Left hindlimb (tissue), 1 donor: ENCODE results near the gene GPR3.
"Not testable (repeated sequence)": the region's sequence is repeated elsewhere in the genome, so short reads cannot be mapped to it uniquely, and the experiment has no call there.

ENCODE experiments used
- DNase-seq: peaks from one replicate; pipeline ENCODE4 v3.0.0-alpha.2; 2018

Gene GPR3

DNA sequence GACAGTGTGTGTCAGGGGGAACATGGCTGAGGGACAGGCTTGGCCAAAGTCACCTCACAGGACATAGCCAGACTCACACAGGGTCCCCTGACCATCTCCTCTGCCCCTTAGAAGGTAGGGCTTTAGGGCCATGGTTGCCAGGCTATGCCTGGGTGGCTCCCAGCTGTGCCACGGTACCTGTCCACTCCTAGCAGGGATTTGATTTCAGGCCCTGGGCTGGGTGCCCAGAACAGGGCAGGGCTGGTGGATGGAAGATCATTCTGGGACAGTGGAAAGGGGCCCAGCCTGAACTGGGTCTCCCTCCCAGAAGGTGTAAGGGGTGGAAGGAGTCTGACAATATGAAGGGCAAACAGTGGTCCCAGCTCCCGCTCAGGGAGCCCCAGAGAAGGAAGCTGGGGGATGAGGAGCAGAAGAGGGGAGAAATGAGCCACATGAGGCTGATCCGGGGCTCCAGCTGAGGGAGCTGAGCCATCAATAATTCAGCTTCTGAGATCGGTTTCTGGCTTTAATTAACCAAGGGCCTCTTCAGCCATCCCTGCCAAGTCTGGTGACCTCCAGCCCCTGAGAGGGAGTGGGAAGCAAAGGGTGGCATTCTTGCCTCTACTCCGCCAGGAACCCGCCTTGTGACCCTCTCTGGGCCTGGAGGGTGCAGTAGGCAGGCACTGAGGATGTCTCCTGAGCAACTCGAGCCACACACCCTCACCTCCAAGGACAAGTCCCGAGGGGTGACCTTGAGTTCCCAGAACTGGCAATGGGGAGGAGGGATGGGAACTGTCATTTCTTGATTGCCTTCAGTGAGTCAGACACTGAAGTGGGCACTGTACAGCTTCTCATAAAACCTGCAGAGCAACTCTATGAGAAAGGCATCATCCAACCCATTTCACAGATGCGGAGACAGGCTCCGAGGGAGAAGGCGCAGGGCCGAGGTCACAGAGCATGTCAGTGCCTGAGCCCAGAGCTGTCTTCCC is 11.4 kb upstream of the GPR3 start:
- DNase-seq: no peak

DNA sequence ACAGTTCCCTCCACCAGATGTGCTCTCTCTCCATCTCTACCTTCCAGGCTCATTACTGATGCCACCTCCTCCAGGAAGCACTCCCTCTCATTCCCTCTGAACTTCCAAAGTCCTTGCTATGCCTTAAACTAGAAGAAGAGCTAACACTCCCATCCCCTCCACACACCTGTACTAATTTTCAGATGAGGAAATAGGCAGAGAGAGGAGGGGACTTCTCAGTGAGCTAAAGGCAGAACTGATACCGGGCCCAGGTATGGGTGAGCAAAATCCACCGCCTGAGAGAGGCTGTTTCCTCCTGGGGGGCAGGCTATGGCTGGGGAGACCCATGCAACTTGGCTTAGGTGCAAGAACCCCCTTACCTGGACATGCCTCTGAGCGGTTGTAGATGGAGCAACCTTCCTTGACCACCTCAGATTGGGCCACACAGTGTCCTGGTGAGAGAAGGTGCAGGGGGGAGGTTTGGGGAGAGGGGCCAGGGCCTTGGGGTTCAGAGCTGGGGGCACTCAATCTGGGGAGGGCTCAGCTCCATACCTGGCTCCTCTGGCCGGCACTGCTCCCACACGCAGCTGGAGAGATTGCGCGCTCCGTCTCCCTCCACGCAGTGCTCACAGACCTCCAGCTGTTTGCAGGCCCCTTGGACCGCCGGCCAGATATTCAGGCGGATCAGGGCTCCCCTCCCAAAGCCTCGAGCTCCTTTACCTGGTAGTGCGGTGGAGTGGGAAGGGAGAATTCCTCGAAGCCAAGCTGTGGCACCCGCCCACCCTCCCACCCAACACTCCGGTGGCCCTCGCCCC is 10.3 kb upstream of the GPR3 start:
- no peak for DNase-seq

DNA sequence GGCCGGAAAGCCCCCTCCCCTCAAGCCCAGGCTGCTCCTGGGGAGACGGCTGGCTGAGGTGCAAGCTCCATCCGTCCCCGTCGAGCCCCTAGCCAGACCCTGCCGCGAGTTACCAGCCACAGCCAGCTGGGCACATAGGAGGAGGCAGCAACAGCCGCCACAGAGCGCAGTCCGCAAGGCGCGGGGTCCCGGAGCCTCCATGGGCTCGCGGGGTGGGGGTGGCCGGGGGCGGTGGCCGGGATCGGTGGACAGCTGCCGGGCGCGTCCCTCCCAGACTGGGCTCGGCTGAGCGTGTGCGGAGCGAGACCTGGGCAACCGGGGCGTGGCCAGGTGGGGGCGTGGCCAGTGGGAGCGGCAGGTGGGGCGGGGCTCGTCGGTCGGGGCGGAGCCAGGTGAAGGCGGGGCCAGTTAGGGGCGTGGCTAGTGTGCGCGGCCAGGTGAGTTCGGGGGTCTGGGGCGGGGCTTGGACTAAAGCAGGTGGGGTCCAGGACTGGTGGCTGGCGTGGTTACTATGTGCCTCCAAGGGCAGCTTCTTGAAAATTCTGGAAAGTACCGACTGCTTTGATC is 9.3 kb upstream of the GPR3 start, which contains the start of gene CD164L2:
TSS of gene CD164L2 (minus strand) at position 295 of the 567 bp plus-strand sequence. CDS start at position 201, 94 bp downstream.
- no peak for DNase-seq

- DNase-seq: no peak
These were observed 8.8 kb upstream of the GPR3 start for GRCh38 chr1:27383661-27384060.

- not testable (repeated sequence) for DNase-seq
These were observed 7.6 kb upstream of the GPR3 start for GRCh38 chr1:27384797-27385196.

GRCh38 chr1:27388337-27389005 is 4.0 kb upstream of the GPR3 start:
- DNase-seq: no peak

GRCh38 chr1:27391511-27392095 is 819 bp upstream of the GPR3 start:
- DNase-seq: peak; percentile 68

GRCh38 chr1:27392778-27393635 is 585 bp downstream of the GPR3 start:
- no peak for DNase-seq

GRCh38 chr1:27393641-27394281 is 1.3 kb downstream of the GPR3 start:
- DNase-seq: no peak

DNA sequence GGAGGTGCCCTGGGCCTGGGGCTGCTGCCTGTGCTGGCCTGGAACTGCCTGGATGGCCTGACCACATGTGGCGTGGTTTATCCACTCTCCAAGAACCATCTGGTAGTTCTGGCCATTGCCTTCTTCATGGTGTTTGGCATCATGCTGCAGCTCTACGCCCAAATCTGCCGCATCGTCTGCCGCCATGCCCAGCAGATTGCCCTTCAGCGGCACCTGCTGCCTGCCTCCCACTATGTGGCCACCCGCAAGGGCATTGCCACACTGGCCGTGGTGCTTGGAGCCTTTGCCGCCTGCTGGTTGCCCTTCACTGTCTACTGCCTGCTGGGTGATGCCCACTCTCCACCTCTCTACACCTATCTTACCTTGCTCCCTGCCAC is 1.8 kb downstream of the GPR3 start:
- DNase-seq: no peak

GRCh38 chr1:27394925-27395324 is 2.5 kb downstream of the GPR3 start:
- DNase-seq: no peak

DNA sequence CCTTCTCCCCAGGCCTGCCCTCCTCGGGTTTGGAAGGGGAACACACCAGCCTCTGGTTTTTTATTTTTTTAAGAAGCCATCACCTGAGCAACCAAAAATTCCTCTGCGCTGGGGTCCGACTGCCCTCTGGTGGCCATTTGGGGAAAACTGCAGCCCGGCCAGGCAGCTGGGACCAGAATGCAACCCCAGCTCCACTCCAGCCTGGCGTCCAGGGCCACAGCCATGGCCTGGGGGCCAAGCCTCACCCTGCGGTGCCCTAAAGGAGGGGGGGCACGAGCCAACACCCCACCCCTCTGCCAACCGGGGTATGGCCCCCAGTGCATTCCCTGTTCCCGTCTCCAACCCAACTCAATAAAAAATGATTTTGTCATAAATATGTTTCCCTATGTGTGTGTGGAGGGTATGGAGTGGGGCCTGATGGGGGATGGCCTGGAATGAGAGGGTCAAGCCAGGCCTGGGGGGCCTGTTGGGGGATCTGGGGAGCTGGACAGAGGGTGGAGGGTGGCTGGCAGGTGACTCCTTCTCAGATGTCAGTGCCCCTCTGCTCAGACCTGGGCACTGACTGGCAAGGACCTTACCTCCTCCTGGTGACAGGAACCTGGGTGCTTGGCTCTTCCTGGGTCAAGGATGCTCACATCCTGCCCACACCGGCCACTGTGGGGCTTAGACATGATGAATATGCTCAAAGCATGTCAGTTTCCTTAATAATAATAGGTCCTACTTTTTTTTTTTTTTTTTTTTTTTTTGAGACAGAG is 3.2 kb downstream of the GPR3 start:
- peak; percentile 82 for DNase-seq

DNA sequence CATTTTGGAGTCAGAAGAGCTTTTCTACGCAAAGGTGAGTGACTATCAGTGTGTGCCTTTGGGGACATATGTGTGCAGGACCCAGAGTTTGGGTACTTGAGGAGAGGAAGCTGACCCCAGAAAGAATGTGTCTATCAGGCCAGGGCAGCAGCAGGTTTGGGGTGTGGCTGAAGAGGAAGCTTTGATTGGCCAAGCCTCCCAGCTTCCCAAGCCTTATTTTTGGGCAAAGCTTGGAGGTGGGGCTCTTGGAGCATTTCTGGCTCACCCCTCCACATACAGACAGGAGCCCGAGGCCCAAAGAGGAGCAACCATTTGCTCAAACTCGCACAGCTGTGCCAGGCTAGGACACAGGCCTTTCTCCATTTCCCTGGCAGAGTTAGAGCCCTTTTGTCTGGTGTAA is 4.7 kb downstream of the GPR3 start:
- no peak for DNase-seq

GRCh38 chr1:27397749-27398148 is 5.3 kb downstream of the GPR3 start:
- no peak for DNase-seq

GRCh38 chr1:27398405-27399149 is 6.2 kb downstream of the GPR3 start:
- no peak for DNase-seq

DNA sequence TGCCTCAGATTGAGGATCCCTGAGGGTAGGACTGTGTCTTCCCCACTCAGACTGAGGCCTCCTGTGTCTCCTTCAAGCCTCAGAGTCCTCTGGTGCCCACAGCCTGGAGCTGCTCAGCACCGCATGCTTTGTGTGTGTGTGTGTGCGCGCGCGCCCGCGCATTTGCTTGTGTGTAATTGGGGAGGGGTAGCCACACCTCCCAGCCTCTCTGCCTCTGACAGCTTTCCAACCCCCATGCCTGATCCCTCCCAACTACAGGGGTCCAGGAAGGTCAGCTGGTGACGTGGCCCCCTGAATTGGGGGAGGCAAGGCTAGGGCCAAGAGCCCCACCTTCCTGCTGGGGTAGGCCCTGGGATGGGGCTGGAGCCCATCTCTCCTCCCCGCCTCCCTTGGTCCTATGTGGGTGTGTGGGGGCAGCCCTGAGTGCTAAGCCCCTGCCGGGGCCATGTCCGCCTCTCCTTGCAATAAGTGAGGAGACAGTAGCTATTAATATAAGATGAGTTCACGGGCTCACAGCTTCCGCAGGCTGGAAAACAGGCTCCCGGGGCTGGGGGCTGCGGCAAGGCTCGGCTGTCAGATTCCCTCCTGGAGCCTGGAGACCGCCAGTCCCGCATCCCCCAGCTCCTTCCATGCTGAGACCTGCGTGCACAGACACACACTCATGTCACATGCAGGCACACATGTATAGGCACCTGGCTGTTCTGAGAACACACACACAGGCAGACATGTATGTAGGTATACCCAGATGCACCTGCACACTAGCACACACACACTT is 7.0 kb downstream of the GPR3 start:
- no peak for DNase-seq

- DNase-seq: no peak
These were observed 7.9 kb downstream of the GPR3 start for GRCh38 chr1:27400082-27400962.

DNA sequence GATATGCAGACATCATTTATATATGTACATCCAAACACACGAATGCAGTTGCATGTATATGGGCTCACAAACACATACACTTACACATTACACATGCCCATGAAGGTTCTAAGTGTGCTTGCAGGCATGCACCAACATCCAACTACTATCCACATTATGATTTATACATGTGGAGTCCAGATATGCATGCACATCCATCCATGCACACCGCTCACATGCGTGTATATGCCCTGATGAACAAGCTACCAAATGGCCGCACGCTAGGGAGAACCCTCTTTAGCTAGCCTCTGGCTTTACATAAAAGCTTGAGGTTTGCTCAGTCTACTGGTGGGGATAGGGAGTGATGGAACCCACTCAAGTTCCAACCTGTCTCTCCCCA is 8.5 kb downstream of the GPR3 start:
- DNase-seq: no peak
